ENCODE results near the gene ZFAND3. TPM values are rescaled to one million over a fixed set of nuclear protein-coding genes. Genes with fewer than 3 reads are reported as not detected.

Gene ZFAND3
- total RNA-seq, 1 experiment from 2014 or later, result 64.0 TPM

- Histone ChIP-seq H3K4me1 (ENCODE audit: insufficient read depth, low read length, poor library complexity, severe bottlenecking) (no peaks in the 10 kb centered on the region), H3K27me3 (replicated peaks; ENCODE audit: insufficient read depth, low read depth, low read length, poor library complexity) (no peaks in the 10 kb centered on the region), H3K4me3 (ENCODE audit: low read depth, low read length, poor library complexity, severe bottlenecking) (no peak overlapping the region), H3K36me3 (ENCODE audit: insufficient read depth, low read length, poor library complexity, severe bottlenecking) (no peaks in the 10 kb centered on the region), H3K9me3 (ENCODE audit: low read depth, low read length, poor library complexity, severe bottlenecking) (no peaks in the 10 kb centered on the region), H3K27ac (ENCODE audit: low read depth, low read length, poor library complexity, severe bottlenecking) (no peak overlapping the region)
- intact Hi-C loops (cut with micrococcal nuclease; ENCODE audit: unreplicated experiment), result no loop called here
- DNase-seq (ENCODE audit: low spot score), result no peak
- CTCF ChIA-PET, result no interaction called here
- POLR2A ChIA-PET (ENCODE audit: low non-redundant PET), result no interaction called here
- TF ChIP-seq EZH2 (IDR thresholded peaks at IDR 0.05; ENCODE audit: borderline replicate concordance, low read depth, low read length, poor library complexity, severe bottlenecking) (no peak), CTCF (conservative IDR thresholded peaks at IDR 0.05; ENCODE audit: low read depth, low read length) (no peak)
- no TSS peak for BruUV-seq (replicated peaks)
Observed at GRCh38 chr6:38169221-38169976, 349.9 kb downstream of the ZFAND3 start.

DNA sequence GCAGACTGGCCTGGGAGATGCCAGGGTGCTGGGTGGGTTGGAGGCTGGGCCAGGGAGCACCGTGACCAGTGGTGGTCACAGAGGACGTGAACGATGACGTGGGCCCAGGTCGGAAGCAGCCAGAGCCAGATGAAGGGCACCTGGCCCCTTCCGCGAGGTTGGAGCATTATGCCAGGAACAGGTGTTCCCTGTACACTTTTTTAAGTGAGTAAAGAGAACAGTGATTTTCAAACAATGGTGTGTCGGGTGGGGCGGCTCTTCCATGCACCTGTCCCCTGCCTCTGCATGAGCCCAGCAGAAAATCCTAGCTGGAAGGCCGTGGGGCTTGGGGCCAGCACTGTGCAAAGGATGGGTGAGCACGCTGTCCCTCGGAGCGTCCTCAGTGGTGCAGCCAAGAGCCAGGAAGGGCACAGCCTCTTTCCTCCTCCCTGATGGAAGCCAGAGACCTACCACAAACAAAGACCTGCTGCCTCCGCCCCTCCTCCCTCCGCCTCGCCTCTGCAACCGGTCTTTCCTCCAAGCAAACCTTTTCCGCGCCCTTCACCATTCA is 350.5 kb downstream of the ZFAND3 start:
- Histone ChIP-seq H3K4me1 (ENCODE audit: insufficient read depth, low read length, poor library complexity, severe bottlenecking) (no peaks in the 10 kb centered on the region), H3K27me3 (replicated peaks; ENCODE audit: insufficient read depth, low read depth, low read length, poor library complexity) (no peaks in the 10 kb centered on the region), H3K9me3 (ENCODE audit: low read depth, low read length, poor library complexity, severe bottlenecking) (no peaks in the 10 kb centered on the region), H3K27ac (ENCODE audit: low read depth, low read length, poor library complexity, severe bottlenecking) (no peak overlapping the region), H3K4me3 (ENCODE audit: low read depth, low read length, poor library complexity, severe bottlenecking) (no peak overlapping the region), H3K36me3 (ENCODE audit: insufficient read depth, low read length, poor library complexity, severe bottlenecking) (no peaks in the 10 kb centered on the region)
- BruUV-seq (replicated peaks), result no TSS peak
- DNase-seq (ENCODE audit: low spot score), result no peak
- intact Hi-C loops (cut with micrococcal nuclease; ENCODE audit: unreplicated experiment), result no loop called here
- TF ChIP-seq CTCF (conservative IDR thresholded peaks at IDR 0.05; ENCODE audit: low read depth, low read length), result no peak
- no peak for TF ChIP-seq EZH2 (IDR thresholded peaks at IDR 0.05; ENCODE audit: borderline replicate concordance, low read depth, low read length, poor library complexity, severe bottlenecking)
- ChIA-PET CTCF (no interaction called here), POLR2A (ENCODE audit: low non-redundant PET) (no interaction called here)

DNA sequence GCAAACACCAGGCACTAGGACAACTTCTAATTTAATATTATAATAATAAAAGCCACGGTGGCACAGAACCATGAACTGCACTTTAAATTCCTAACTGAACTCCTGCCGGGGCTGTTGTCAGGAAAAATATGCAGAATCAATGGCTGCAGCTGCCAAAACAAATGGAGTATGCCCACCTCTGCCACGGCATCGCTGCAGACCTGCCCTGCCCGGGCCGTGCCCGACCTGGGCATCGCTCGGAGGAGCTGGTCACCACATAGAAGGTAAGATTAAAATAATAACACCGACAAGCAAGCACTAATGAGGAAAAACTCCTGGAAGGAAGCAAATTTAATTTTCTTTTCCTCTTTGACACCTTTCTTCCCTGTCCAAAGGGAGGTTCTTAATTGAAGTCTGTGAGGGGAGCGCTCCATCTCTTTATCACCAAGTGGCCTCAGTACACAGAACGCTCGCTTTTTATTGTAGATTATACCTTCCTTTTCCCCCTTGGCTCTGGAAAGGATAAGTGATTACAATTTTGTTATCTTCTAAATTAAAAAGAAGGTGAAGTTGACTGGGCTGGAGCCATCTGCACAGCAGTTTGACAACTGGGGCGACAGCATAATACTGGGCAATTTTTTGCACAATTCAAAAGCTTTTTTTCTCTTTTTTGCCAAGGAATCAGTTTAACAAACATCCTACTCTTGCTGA is 351.3 kb downstream of the ZFAND3 start:
- Histone ChIP-seq H3K4me1 (ENCODE audit: insufficient read depth, low read length, poor library complexity, severe bottlenecking) (no peaks in the 10 kb centered on the region), H3K27me3 (replicated peaks; ENCODE audit: insufficient read depth, low read depth, low read length, poor library complexity) (no peaks in the 10 kb centered on the region), H3K27ac (ENCODE audit: low read depth, low read length, poor library complexity, severe bottlenecking) (no peak overlapping the region), H3K4me3 (ENCODE audit: low read depth, low read length, poor library complexity, severe bottlenecking) (no peak overlapping the region), H3K9me3 (ENCODE audit: low read depth, low read length, poor library complexity, severe bottlenecking) (no peaks in the 10 kb centered on the region), H3K36me3 (ENCODE audit: insufficient read depth, low read length, poor library complexity, severe bottlenecking) (no peaks in the 10 kb centered on the region)
- intact Hi-C loops (cut with micrococcal nuclease; ENCODE audit: unreplicated experiment), result no loop called here
- no peak for DNase-seq (ENCODE audit: low spot score)
- ChIA-PET CTCF (interaction anchor here (0.6 kb wide), 1 partner anchor 8 kb away, joined by 6 read pairs; no protein-coding TSS in a partner anchor), POLR2A (ENCODE audit: low non-redundant PET) (no interaction called here)
- no TSS peak for BruUV-seq (replicated peaks)
- TF ChIP-seq CTCF (conservative IDR thresholded peaks at IDR 0.05; ENCODE audit: low read depth, low read length), result no peak
- no peak for TF ChIP-seq EZH2 (IDR thresholded peaks at IDR 0.05; ENCODE audit: borderline replicate concordance, low read depth, low read length, poor library complexity, severe bottlenecking)
